SHP77 treated with DMSO at 0.1 percent for 48 hours (cell line): Measurements from ENCODE around the gene JDP2.
"Not testable (repeated sequence)": the region's sequence is repeated elsewhere in the genome, so short reads cannot be mapped to it uniquely, and the experiment has no call there.

Experiments
- DNase-seq: peaks from one replicate; lab custom pipeline; 2025; lab: John Stamatoyannopoulos, UW

Gene JDP2

GRCh38 chr14:75427482-75428229, at the start of gene JDP2:
TSS of gene JDP2 (plus strand) at chr14:75428022. CDS start at chr14:75437921, 9,899 bp downstream.
- DNase-seq: no peak

GRCh38 chr14:75379246-75379929, 48.4 kb upstream of the JDP2 start:
- no peak for DNase-seq

- DNase-seq: no peak
Observed at GRCh38 chr14:75379930-75380270, 47.9 kb upstream of the JDP2 start.

GRCh38 chr14:75380656-75381055, 47.2 kb upstream of the JDP2 start:
- no peak for DNase-seq

GRCh38 chr14:75381642-75382041, 46.2 kb upstream of the JDP2 start:
- no peak for DNase-seq

GRCh38 chr14:75383219-75383618, 44.6 kb upstream of the JDP2 start:
- DNase-seq: not testable (repeated sequence)

- DNase-seq: no peak
Observed at GRCh38 chr14:75383721-75384120, 44.1 kb upstream of the JDP2 start.

GRCh38 chr14:75389679-75390078, 38.1 kb upstream of the JDP2 start:
- DNase-seq: no peak

- DNase-seq: no peak
Observed at GRCh38 chr14:75390183-75390582, 37.6 kb upstream of the JDP2 start.

GRCh38 chr14:75391953-75392352, 35.9 kb upstream of the JDP2 start:
- DNase-seq: no peak

GRCh38 chr14:75392686-75393641, 34.9 kb upstream of the JDP2 start:
- DNase-seq: no peak

- no peak for DNase-seq
Observed at GRCh38 chr14:75393794-75394193, 34.0 kb upstream of the JDP2 start.

- no peak for DNase-seq
Observed at GRCh38 chr14:75395862-75396261, 32.0 kb upstream of the JDP2 start.

- no peak for DNase-seq
Observed at GRCh38 chr14:75399321-75399720, 28.5 kb upstream of the JDP2 start.

GRCh38 chr14:75399843-75400775, 27.7 kb upstream of the JDP2 start:
- peak; percentile 12 for DNase-seq

GRCh38 chr14:75401361-75401760, 26.5 kb upstream of the JDP2 start:
- no peak for DNase-seq

- DNase-seq: no peak
Observed at GRCh38 chr14:75402867-75403413, 24.9 kb upstream of the JDP2 start.

- no peak for DNase-seq
Observed at GRCh38 chr14:75404847-75405246, 23.0 kb upstream of the JDP2 start.

- no peak for DNase-seq
Observed at GRCh38 chr14:75406102-75406501, 21.7 kb upstream of the JDP2 start.

- no peak for DNase-seq
Observed at GRCh38 chr14:75406856-75407255, 21.0 kb upstream of the JDP2 start.
